ENCODE data around the gene IL11RA. TPM values are rescaled to one million over a fixed set of nuclear protein-coding genes. Genes with fewer than 3 reads are reported as not detected.

IL11RA gene
- total and polyA plus RNA-seq, 9 of the 15 experiments (the other 6 are each of a cell fraction or from before 2014, with no cell fraction given): 0.11 to 5.8 (median 2.8) TPM

GRCh38 chr9:34637356-34638137 lies 14.4 kb upstream of the IL11RA start, which contains the start of gene SIGMAR1 (continued):
- TF ChIP-seq ZNF347 (CRISPR knock-in tag; IDR thresholded peaks at IDR 0.05; ENCODE audit: low read depth) (no peak), TBP (optimal IDR thresholded peaks at IDR 0.05; ENCODE audit: low read depth, low read length) (peak; percentile 37), GTF2E2 (tag; IDR thresholded peaks at IDR 0.05) (no peak), ELF4 (CRISPR knock-in tag; IDR thresholded peaks at IDR 0.05) (no peak), ZBTB26 (CRISPR knock-in tag; IDR thresholded peaks at IDR 0.05) (no peak), KLF10 (CRISPR knock-in tag; IDR thresholded peaks at IDR 0.05) (no peak), DIDO1 (tag; IDR thresholded peaks at IDR 0.05; ENCODE audit: low read depth) (no peak), BDP1 (IDR thresholded peaks at IDR 0.05; ENCODE audit: insufficient read depth, insufficient read length) (no peak), TEAD4 (IDR thresholded peaks at IDR 0.05; ENCODE audit: low read length) (no peak), TEAD4 (CRISPR knock-in tag; IDR thresholded peaks at IDR 0.05; ENCODE audit: borderline replicate concordance) (no peak), RFX7 (CRISPR knock-in tag; IDR thresholded peaks at IDR 0.05) (no peak), ZNF644 (tag; IDR thresholded peaks at IDR 0.05; ENCODE audit: low read depth) (no peak), ZNF444 (CRISPR knock-in tag; IDR thresholded peaks at IDR 0.05) (no peak), E2F6 (IDR thresholded peaks at IDR 0.05; ENCODE audit: borderline replicate concordance in 1 of 2, extremely low read depth in 1 of 2, insufficient read depth in 1 of 2, insufficient read length in 1 of 2, low read depth in 1 of 2, low read length in 1 of 2, poor library complexity in 1 of 2, severe bottlenecking in 1 of 2) (peak; percentile 22 to 68), RB1 (IDR thresholded peaks at IDR 0.05; ENCODE audit: low read depth) (0 out of 2 replicates have a peak, but pooled peaks have one; percentile 39), ARHGAP35 (IDR thresholded peaks at IDR 0.05; ENCODE audit: partially characterized antibody) (no peak), CC2D1A (IDR thresholded peaks at IDR 0.05) (no peak), ATF1 (CRISPR knock-in tag; IDR thresholded peaks at IDR 0.05) (no peak), ATF1 (tag; IDR thresholded peaks at IDR 0.05) (0 out of 2 replicates have a peak, but pooled peaks have one; percentile 31), ZNF551 (CRISPR knock-in tag; IDR thresholded peaks at IDR 0.05) (no peak), SMAD1 (IDR thresholded peaks at IDR 0.05; ENCODE audit: low read depth, low read length, partially characterized antibody) (no peak), JUND (IDR thresholded peaks at IDR 0.05; ENCODE audit: borderline replicate concordance, low read depth, low read length) (peak; percentile 73), JUND (tag; IDR thresholded peaks at IDR 0.05; ENCODE audit: borderline replicate concordance, low read depth, low read length) (no peak), SIN3B (IDR thresholded peaks at IDR 0.05; ENCODE audit: low read depth) (no peak)
- TF ChIP-seq, protein P1, sequence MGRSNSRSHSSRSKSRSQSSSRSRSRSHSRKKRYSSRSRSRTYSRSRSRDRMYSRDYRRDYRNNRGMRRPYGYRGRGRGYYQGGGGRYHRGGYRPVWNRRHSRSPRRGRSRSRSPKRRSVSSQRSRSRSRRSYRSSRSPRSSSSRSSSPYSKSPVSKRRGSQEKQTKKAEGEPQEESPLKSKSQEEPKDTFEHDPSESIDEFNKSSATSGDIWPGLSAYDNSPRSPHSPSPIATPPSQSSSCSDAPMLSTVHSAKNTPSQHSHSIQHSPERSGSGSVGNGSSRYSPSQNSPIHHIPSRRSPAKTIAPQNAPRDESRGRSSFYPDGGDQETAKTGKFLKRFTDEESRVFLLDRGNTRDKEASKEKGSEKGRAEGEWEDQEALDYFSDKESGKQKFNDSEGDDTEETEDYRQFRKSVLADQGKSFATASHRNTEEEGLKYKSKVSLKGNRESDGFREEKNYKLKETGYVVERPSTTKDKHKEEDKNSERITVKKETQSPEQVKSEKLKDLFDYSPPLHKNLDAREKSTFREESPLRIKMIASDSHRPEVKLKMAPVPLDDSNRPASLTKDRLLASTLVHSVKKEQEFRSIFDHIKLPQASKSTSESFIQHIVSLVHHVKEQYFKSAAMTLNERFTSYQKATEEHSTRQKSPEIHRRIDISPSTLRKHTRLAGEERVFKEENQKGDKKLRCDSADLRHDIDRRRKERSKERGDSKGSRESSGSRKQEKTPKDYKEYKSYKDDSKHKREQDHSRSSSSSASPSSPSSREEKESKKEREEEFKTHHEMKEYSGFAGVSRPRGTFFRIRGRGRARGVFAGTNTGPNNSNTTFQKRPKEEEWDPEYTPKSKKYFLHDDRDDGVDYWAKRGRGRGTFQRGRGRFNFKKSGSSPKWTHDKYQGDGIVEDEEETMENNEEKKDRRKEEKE (IDR thresholded peaks at IDR 0.05; ENCODE audit: borderline replicate concordance in 1 of 2, control insufficient read depth in 1 of 2, low read depth in 2 of 2, low read length in 1 of 2): 0 out of 4 replicates have a peak, but pooled peaks of 1 of the 2 experiments have one; percentile 64
